Thoracic aorta (tissue), 2 donors: Measurements from ENCODE around the gene FHIT. TPM values are rescaled to one million over a fixed set of nuclear protein-coding genes. Genes with fewer than 3 reads are reported as not detected.

Source experiments
- ATAC-seq: fragments of 150-250 bp; one replicate; pipeline ENCODE4 v1.8.0; 2017; ENCODE audit warnings: low read depth; ENCODE audit not compliant: insufficient number of reproducible peaks, low FRiP score
- DNase-seq: peaks from one replicate; pipeline ENCODE4 v3.0.0-alpha.2; 2020; ENCODE audit warnings: low spot score
- H3K27ac ChIP-seq, 2 donors: fragments of 200-600 bp; sonication (generic); 1 replicate in 1 of 2; 2 replicates in 1 of 2; pipeline ENCODE4 v1.5.1; 2016; ENCODE audit warnings: mild to moderate bottlenecking in 2 of 2, moderate library complexity in 2 of 2
- H3K27me3 ChIP-seq: fragments of 200-600 bp; sonication (generic); replicated peaks from 2 replicates; pipeline ENCODE4 v1.6.0; 2016; ENCODE audit warnings: mild to moderate bottlenecking; ENCODE audit not compliant: insufficient read depth
- H3K36me3 ChIP-seq: fragments of 200-600 bp; sonication (generic); one replicate; pipeline ENCODE4 v1.5.1; 2016
- H3K4me1 ChIP-seq, 2 donors: fragments of 200-600 bp; sonication (generic); 1 replicate in 1 of 2; 2 replicates in 1 of 2; pipeline versions ENCODE4 v1.5.1 to v1.6.0; 2016; ENCODE audit warnings: low read depth in 2 of 2, mild to moderate bottlenecking in 1 of 2; ENCODE audit not compliant: control insufficient read depth in 1 of 2
- H3K4me3 ChIP-seq: fragments of 200-600 bp; sonication (generic); 2 replicates; pipeline ENCODE4 v1.5.1; 2016; ENCODE audit warnings: mild to moderate bottlenecking
- H3K9me3 ChIP-seq: fragments of 200-600 bp; sonication (generic); 2 replicates; pipeline ENCODE4 v1.5.1; 2016
- CTCF ChIP-seq: fragments of 200-600 bp; sonication (generic); IDR thresholded peaks from one replicate; pipeline ENCODE4 v1.5.1; 2019; ENCODE audit warnings: antibody characterized with exemption
- total RNA-seq, 2 donors: library from RNA; depleted of rRNA; stranded (reverse); fragments of >200 nt; gene quantifications; one replicate each; pipeline versions ENCODE4 v1.1.0 to v1.2.3, GENCODE V29; 2016

Gene FHIT
- total RNA-seq, 2 donors from 2014 or later, result 2.0 to 2.3 TPM

GRCh38 chr3:61081554-61081953, 169.7 kb downstream of the FHIT start:
- no peak overlapping the region for H3K27ac ChIP-seq
- no peak for TF ChIP-seq CTCF
- DNase-seq (no peak), ATAC-seq (no peak)
- no peak overlapping the region for H3K4me3 ChIP-seq
- no peaks in the 10 kb centered on the region for H3K27me3 ChIP-seq
- H3K4me1 ChIP-seq, result peaks cover 7 to 11% of the 10 kb centered on the region in 2 donors
- H3K9me3 ChIP-seq, result no peaks in the 10 kb centered on the region
- no peaks in the 10 kb centered on the region for H3K36me3 ChIP-seq

GRCh38 chr3:61080737-61081445, 170.4 kb downstream of the FHIT start:
- Histone ChIP-seq H3K4me3 (no peak overlapping the region), H3K27ac (no peak overlapping the region), H3K27me3 (no peaks in the 10 kb centered on the region), H3K9me3 (no peaks in the 10 kb centered on the region), H3K4me1 (peaks cover 7 to 11% of the 10 kb centered on the region in 2 donors), H3K36me3 (no peaks in the 10 kb centered on the region)
- ATAC-seq (no peak), DNase-seq (no peak)
- TF ChIP-seq CTCF, result no peak

- H3K27ac ChIP-seq, result no peak overlapping the region
- no peak for DNase-seq
- H3K27me3 ChIP-seq, result no peaks in the 10 kb centered on the region
- no peaks in the 10 kb centered on the region for H3K36me3 ChIP-seq
- no peak for TF ChIP-seq CTCF
- H3K4me1 ChIP-seq, result peaks cover 7 to 11% of the 10 kb centered on the region in 2 donors
- H3K9me3 ChIP-seq, result no peaks in the 10 kb centered on the region
- no peak for ATAC-seq
- H3K4me3 ChIP-seq, result no peak overlapping the region
These were observed 173.1 kb downstream of the FHIT start for GRCh38 chr3:61078048-61078752.

GRCh38 chr3:61077551-61077950, 173.7 kb downstream of the FHIT start:
- no peak overlapping the region for H3K4me3 ChIP-seq
- no peak overlapping the region for H3K27ac ChIP-seq
- no peak for DNase-seq
- ATAC-seq, result no peak
- no peaks in the 10 kb centered on the region for H3K36me3 ChIP-seq
- H3K27me3 ChIP-seq, result no peaks in the 10 kb centered on the region
- no peaks in the 10 kb centered on the region for H3K9me3 ChIP-seq
- TF ChIP-seq CTCF, result no peak
- peaks cover 7 to 11% of the 10 kb centered on the region in 2 donors for H3K4me1 ChIP-seq

GRCh38 chr3:61074783-61075182, 176.5 kb downstream of the FHIT start:
- DNase-seq, result no peak
- peaks cover 0 to 3% of the 10 kb centered on the region in 2 donors for H3K4me1 ChIP-seq
- no peak for TF ChIP-seq CTCF

More at GRCh38 chr3:61074783-61075182, 176.5 kb downstream of the FHIT start:
- H3K27me3 ChIP-seq, result no peaks in the 10 kb centered on the region
- ATAC-seq, result no peak
- H3K4me3 ChIP-seq, result no peak overlapping the region
- no peaks in the 10 kb centered on the region for H3K36me3 ChIP-seq
- H3K27ac ChIP-seq, result no peak overlapping the region
- H3K9me3 ChIP-seq, result no peaks in the 10 kb centered on the region
